OCI-LY3 (cell line): Measurements from ENCODE around the gene ZNF362.

ENCODE experiments used
- EZH2phosphoT487 ChIP-seq: fragments of 200-600 bp; shearing (Covaris generic); IDR thresholded peaks from 2 replicates; pipeline ENCODE4 v1.6.1; 2018; ENCODE audit warnings: antibody characterized with exemption, mixed run types, low read depth
- TF ChIP-seq, protein P1 (sequence below): fragments of 200-600, 300-600 bp; sonication (generic); IDR thresholded peaks from 2 replicates; pipeline ENCODE4 v1.5.1; 2014; ENCODE audit warnings: antibody characterized with exemption, low read length, low read depth

DNA sequence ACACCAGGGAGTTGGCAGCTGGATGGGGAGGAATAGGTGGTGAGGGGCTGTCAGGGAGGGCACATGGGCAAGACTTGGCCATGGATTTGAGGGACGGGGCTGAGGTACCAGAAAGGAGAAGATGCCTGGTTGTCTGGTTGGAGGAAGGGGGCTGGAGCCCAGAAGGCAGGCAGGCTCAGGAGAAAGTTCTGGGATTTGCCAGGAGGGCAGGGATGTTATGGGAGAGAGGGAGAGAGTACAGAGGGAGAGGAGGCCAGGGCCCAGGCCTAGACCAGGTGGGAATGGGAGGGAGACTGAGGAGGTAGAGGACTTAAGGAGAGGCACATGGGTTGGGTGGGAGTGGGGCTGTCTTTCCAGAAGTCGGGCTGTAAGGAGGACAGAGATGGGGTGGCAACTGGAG lies 60.3 kb downstream of the ZNF362 start:
- TF ChIP-seq, protein P1, sequence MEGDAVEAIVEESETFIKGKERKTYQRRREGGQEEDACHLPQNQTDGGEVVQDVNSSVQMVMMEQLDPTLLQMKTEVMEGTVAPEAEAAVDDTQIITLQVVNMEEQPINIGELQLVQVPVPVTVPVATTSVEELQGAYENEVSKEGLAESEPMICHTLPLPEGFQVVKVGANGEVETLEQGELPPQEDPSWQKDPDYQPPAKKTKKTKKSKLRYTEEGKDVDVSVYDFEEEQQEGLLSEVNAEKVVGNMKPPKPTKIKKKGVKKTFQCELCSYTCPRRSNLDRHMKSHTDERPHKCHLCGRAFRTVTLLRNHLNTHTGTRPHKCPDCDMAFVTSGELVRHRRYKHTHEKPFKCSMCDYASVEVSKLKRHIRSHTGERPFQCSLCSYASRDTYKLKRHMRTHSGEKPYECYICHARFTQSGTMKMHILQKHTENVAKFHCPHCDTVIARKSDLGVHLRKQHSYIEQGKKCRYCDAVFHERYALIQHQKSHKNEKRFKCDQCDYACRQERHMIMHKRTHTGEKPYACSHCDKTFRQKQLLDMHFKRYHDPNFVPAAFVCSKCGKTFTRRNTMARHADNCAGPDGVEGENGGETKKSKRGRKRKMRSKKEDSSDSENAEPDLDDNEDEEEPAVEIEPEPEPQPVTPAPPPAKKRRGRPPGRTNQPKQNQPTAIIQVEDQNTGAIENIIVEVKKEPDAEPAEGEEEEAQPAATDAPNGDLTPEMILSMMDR: no peak
- TF ChIP-seq EZH2phosphoT487: no peak
